OCI-LY1 (cell line): ENCODE measurements around the gene MEA1.

ENCODE experiments used
- H2AFZ ChIP-seq: fragments of 200-600 bp; sonication (generic), shearing (Covaris generic); 2 replicates; pipeline ENCODE4 v1.6.0; 2014; ENCODE audit warnings: antibody characterized with exemption, mild to moderate bottlenecking, low read length
- H3F3A ChIP-seq: fragments of 200-600 bp; sonication (generic), shearing (Covaris generic); 2 replicates; pipeline ENCODE4 v1.6.0; 2014; ENCODE audit warnings: mild to moderate bottlenecking, antibody characterized with exemption, low read length, moderate library complexity; ENCODE audit not compliant: insufficient read depth
- H3K27ac ChIP-seq: fragments of 200-600 bp; sonication (generic); 2 replicates; pipeline ENCODE4 v1.5.1; 2014; ENCODE audit warnings: low read length, mixed run types, mild to moderate bottlenecking, low read depth; ENCODE audit not compliant: poor library complexity, severe bottlenecking
- H3K27me3 ChIP-seq: fragments of 200-600 bp; sonication (generic); 2 replicates; pipeline ENCODE4 v1.6.0; 2014; ENCODE audit warnings: antibody characterized with exemption, mild to moderate bottlenecking, low read length, moderate library complexity; ENCODE audit not compliant: insufficient read depth
- H3K36me3 ChIP-seq: fragments of 200-600 bp; sonication (generic); 2 replicates; pipeline ENCODE4 v1.6.1; 2014; ENCODE audit warnings: mild to moderate bottlenecking, antibody characterized with exemption, low read length, moderate library complexity, mixed read lengths; ENCODE audit not compliant: insufficient read depth
- H3K4me1 ChIP-seq: fragments of 200-600 bp; sonication (generic); 2 replicates; pipeline ENCODE4 v1.5.1; 2014; ENCODE audit warnings: mild to moderate bottlenecking, low read length, moderate library complexity; ENCODE audit not compliant: insufficient read depth, severe bottlenecking
- H3K4me2 ChIP-seq: fragments of 200-600 bp; sonication (generic), shearing (Covaris generic); 2 replicates; pipeline ENCODE4 v1.6.1; 2014; ENCODE audit warnings: low read length
- H3K4me3 ChIP-seq: fragments of 200-600 bp; sonication (generic); 2 replicates; pipeline ENCODE4 v1.5.1; 2014; ENCODE audit warnings: low read length, low read depth, mild to moderate bottlenecking, mixed read lengths; ENCODE audit not compliant: poor library complexity, severe bottlenecking
- H3K79me2 ChIP-seq: fragments of 200-600 bp; shearing (Covaris generic); 2 replicates; pipeline ENCODE4 v1.6.1; 2016; ENCODE audit warnings: mixed run types, low read length, mixed read lengths; ENCODE audit not compliant: insufficient read depth
- H3K9ac ChIP-seq: fragments of 200-600 bp; sonication (generic), shearing (Covaris generic); 2 replicates; pipeline ENCODE4 v1.6.1; 2014; ENCODE audit warnings: mild to moderate bottlenecking, low read length, mixed read lengths
- H3K9me2 ChIP-seq: fragments of 200-600 bp; sonication (generic), shearing (Covaris generic); 2 replicates; pipeline ENCODE4 v1.6.1; 2014; ENCODE audit warnings: low read depth, mild to moderate bottlenecking, low read length, mixed read lengths
- H3K9me3 ChIP-seq: fragments of 200-600 bp; shearing (Covaris generic); 2 replicates; pipeline ENCODE4 v1.6.1; 2014; ENCODE audit warnings: low read length, mixed read lengths
- H4K20me1 ChIP-seq: fragments of 200-600 bp; sonication (generic), shearing (Covaris generic); 2 replicates; pipeline ENCODE4 v1.6.0; 2016; ENCODE audit warnings: mild to moderate bottlenecking, low read length; ENCODE audit not compliant: insufficient read depth
- CTCF ChIP-seq: fragments of 200-600 bp; sonication (generic), shearing (Covaris generic); IDR thresholded peaks from 2 replicates; pipeline ENCODE4 v1.5.1; 2017; ENCODE audit warnings: mild to moderate bottlenecking, antibody characterized with exemption, low read length, moderate library complexity, mixed read lengths
- EZH2 ChIP-seq: fragments of 200-600 bp; sonication (generic), shearing (Covaris generic); IDR thresholded peaks from 2 replicates; pipeline ENCODE4 v1.8.0; 2017; ENCODE audit warnings: borderline replicate concordance, mixed run types, mild to moderate bottlenecking, antibody characterized with exemption, low read length, moderate library complexity, mixed read lengths

The MEA1 gene

DNA sequence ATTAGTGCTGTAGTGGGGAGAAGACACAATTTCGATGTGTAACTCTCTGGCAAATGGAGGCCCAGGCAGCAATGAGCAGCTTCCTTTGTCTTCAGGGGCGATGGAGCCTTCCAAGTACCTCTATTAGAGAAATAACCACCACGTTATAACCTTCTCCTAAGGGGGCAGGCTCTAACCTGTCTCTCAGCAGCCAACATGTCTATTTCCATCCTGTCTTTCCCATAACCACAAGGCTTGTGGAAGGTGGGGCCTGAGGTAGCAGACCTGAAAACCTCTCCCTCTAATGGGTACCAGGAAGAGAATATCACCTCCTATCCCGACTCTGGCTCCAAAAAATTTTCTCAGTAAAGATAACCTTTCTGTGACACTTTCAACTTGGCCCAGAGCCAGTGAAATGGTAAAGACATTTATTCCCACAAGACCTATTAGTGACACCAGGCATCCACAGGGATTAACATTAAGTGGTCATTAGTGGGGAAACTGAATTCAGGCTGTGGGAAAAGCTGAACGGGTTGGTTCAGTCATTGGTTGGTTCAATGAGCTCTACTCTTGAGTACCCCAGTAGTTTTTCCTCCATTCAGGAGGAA, 38.7 kb downstream of the MEA1 start:
- peak overlapping the region; percentile 26 for H3K27ac ChIP-seq
- no peaks in the 10 kb centered on the region for H3K9me2 ChIP-seq
- H3K4me1 ChIP-seq: peaks cover 33% of the 10 kb centered on the region
- H3K79me2 ChIP-seq: peaks cover 4% of the 10 kb centered on the region; the same call in 1 of the 2 replicates
- no peaks in the 10 kb centered on the region for H4K20me1 ChIP-seq
- H3K9me3 ChIP-seq: no peaks in the 10 kb centered on the region
- H3F3A ChIP-seq: no peaks in the 10 kb centered on the region
- H3K9ac ChIP-seq: no peak overlapping the region
- TF ChIP-seq CTCF (no peak), EZH2 (no peak)
- H2AFZ ChIP-seq: no peak overlapping the region
- peaks cover 27% of the 10 kb centered on the region for H3K36me3 ChIP-seq
- H3K4me2 ChIP-seq: no peak overlapping the region; the same call in 1 of the 2 replicates
- H3K27me3 ChIP-seq: no peaks in the 10 kb centered on the region
- no peak overlapping the region for H3K4me3 ChIP-seq

GRCh38 chr6:42973926-42974325, 39.8 kb downstream of the MEA1 start:
- H3F3A ChIP-seq: no peaks in the 10 kb centered on the region
- H3K27ac ChIP-seq: peak overlapping the region; percentile 21
- no peaks in the 10 kb centered on the region for H3K27me3 ChIP-seq
- no peaks in the 10 kb centered on the region for H3K9me2 ChIP-seq
- H3K36me3 ChIP-seq: peaks cover 27% of the 10 kb centered on the region
- H2AFZ ChIP-seq: no peak overlapping the region
- H3K4me3 ChIP-seq: no peak overlapping the region
- no peaks in the 10 kb centered on the region for H3K9me3 ChIP-seq
- no peak overlapping the region for H3K9ac ChIP-seq
- TF ChIP-seq CTCF (no peak), EZH2 (no peak)
- no peaks in the 10 kb centered on the region for H4K20me1 ChIP-seq
- H3K4me2 ChIP-seq: no peak overlapping the region
- H3K79me2 ChIP-seq: peaks cover 4% of the 10 kb centered on the region; the same call in 1 of the 2 replicates
- H3K4me1 ChIP-seq: peaks cover 25% of the 10 kb centered on the region

GRCh38 chr6:42971746-42972327, 41.9 kb downstream of the MEA1 start:
- no peak overlapping the region for H3K4me3 ChIP-seq
- no peak overlapping the region for H2AFZ ChIP-seq
- no peaks in the 10 kb centered on the region for H3F3A ChIP-seq
- no peak overlapping the region for H3K27ac ChIP-seq
- peaks cover 11% of the 10 kb centered on the region for H3K4me1 ChIP-seq
- H3K27me3 ChIP-seq: no peaks in the 10 kb centered on the region
- H3K79me2 ChIP-seq: no peaks in the 10 kb centered on the region
- H3K4me2 ChIP-seq: no peak overlapping the region
- H4K20me1 ChIP-seq: no peaks in the 10 kb centered on the region
- no peaks in the 10 kb centered on the region for H3K9me2 ChIP-seq
- TF ChIP-seq CTCF: no peak
- no peak for TF ChIP-seq EZH2
- H3K9ac ChIP-seq: no peak overlapping the region
- no peaks in the 10 kb centered on the region for H3K9me3 ChIP-seq
- H3K36me3 ChIP-seq: peaks cover 27% of the 10 kb centered on the region
